Peyer's patch (tissue), 4 donors: ENCODE measurements around the gene KIRREL3.

ENCODE experiments used
- POLR2A ChIP-seq, 2 donors: fragments of 450-650 bp; IDR thresholded peaks; one replicate each; pipeline ENCODE4 v1.5.1; 2017; ENCODE audit warnings: antibody characterized with exemption in 2 of 2, mild to moderate bottlenecking in 2 of 2, moderate library complexity in 2 of 2
- TF ChIP-seq, protein P1 (sequence below), 6 experiments: fragments of 450-650 bp in 4 of 6; fragments of 200-600 bp in 2 of 6; sonication (generic) in 1 of 6; IDR thresholded peaks; one replicate each; pipeline ENCODE4 v1.5.1; 2017 to 2019; ENCODE audit warnings: antibody characterized with exemption in 6 of 6, mild to moderate bottlenecking in 3 of 6, moderate library complexity in 1 of 6

DNA sequence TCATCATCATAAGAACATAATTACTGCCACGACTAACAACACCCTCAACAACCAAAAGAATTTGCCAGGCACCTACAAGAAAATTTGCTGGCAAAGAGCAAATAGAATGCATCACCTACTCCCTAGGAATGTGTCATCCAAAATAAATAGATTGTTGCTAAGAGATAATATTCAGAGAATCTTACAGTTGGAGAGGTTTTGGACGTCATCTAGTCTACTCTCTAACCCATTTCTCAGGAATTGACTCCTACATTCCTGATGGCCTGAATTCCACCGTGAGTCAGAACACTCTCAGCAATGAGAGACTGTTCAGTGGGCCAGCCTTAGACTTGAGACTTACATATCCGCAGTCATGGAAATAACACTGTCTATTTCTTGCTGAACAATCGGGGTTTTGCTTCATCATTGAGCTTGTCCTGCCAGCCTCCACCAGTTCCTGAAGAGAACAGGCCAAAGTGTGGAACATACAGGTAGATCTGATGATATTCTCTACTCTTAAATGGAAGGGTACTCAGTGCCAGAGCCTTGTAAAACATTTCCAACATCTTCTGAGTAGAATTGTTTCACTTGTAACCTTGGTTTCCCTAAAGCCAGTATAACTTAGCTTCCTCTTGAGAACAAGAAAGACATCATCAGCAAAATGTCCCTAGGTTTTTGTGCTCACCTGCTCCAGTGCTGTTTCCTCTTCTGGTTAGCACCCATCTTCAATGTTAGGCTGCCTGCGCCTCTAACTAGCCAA lies 8.3 kb downstream of the KIRREL3 start:
- TF ChIP-seq, protein P1, sequence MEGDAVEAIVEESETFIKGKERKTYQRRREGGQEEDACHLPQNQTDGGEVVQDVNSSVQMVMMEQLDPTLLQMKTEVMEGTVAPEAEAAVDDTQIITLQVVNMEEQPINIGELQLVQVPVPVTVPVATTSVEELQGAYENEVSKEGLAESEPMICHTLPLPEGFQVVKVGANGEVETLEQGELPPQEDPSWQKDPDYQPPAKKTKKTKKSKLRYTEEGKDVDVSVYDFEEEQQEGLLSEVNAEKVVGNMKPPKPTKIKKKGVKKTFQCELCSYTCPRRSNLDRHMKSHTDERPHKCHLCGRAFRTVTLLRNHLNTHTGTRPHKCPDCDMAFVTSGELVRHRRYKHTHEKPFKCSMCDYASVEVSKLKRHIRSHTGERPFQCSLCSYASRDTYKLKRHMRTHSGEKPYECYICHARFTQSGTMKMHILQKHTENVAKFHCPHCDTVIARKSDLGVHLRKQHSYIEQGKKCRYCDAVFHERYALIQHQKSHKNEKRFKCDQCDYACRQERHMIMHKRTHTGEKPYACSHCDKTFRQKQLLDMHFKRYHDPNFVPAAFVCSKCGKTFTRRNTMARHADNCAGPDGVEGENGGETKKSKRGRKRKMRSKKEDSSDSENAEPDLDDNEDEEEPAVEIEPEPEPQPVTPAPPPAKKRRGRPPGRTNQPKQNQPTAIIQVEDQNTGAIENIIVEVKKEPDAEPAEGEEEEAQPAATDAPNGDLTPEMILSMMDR (IDR thresholded peaks at IDR 0.05): no peak
- TF ChIP-seq POLR2A (IDR thresholded peaks at IDR 0.05): no peak
